ENCODE measurements around the gene DPM3.
"Not testable (repeated sequence)": the region's sequence is repeated elsewhere in the genome, so short reads cannot be mapped to it uniquely, and the experiment has no call there.

The DPM3 gene

GRCh38 chr1:155120253-155120652 is 20.1 kb downstream of the DPM3 start:
- CTCF ChIA-PET = interaction anchor here (1.3 to 1.5 kb wide), 3 partner anchors 14 to 53 kb away, joined by 4 to 6 read pairs (median 5); partner anchors contain the start of gene KRTCAP2
- DNase-seq = no peak
- Histone ChIP-seq H3K4me1 (ENCODE audit: control extremely low read depth in 1 of 4, control insufficient read depth in 4 of 4, insufficient read depth in 4 of 4, low read length in 3 of 4) (no peaks in the 10 kb centered on the region), H3K36me3 (ENCODE audit: control insufficient read depth in 4 of 4, insufficient read depth in 4 of 4, low read length in 3 of 4) (no peaks in the 10 kb centered on the region), H3K9me3 (ENCODE audit: control extremely low read depth in 1 of 5, control insufficient read depth in 4 of 5, insufficient read depth in 2 of 5, low read depth in 1 of 5, low read length in 4 of 5) (no peaks in the 10 kb centered on the region), H3K27ac (ENCODE audit: insufficient read depth in 1 of 2, low read depth in 1 of 2, low read length in 2 of 2, poor library complexity in 1 of 2, severe bottlenecking in 2 of 2) (no peak overlapping the region), H3K4me3 (ENCODE audit: control insufficient read depth in 1 of 7, extremely low read depth in 1 of 7, insufficient read depth in 4 of 7, low read depth in 2 of 7, low read length in 6 of 7) (no peak overlapping the region), H3K27me3 (replicated peaks in 2 of 5; ENCODE audit: control insufficient read depth in 4 of 5, insufficient read depth in 5 of 5, low read length in 4 of 5) (peaks cover 0 to 1% (median 0%) of the 10 kb centered on the region in 5 experiments)
- 80% methylated on average over 1 of the region's 6 CpGs for WGBS (ENCODE audit: insufficient coverage)
- POLR2A ChIA-PET = no interaction called here

- not testable (repeated sequence) for H3K36me3 ChIP-seq (ENCODE audit: control insufficient read depth in 4 of 4, insufficient read depth in 4 of 4, low read length in 3 of 4); H3K27ac ChIP-seq (ENCODE audit: insufficient read depth in 1 of 2, low read depth in 1 of 2, low read length in 2 of 2, poor library complexity in 1 of 2, severe bottlenecking in 2 of 2); H3K27me3 ChIP-seq (replicated peaks in 2 of 5; ENCODE audit: control insufficient read depth in 4 of 5, insufficient read depth in 5 of 5, low read length in 4 of 5); H3K9me3 ChIP-seq (ENCODE audit: control extremely low read depth in 1 of 5, control insufficient read depth in 4 of 5, insufficient read depth in 2 of 5, low read depth in 1 of 5, low read length in 4 of 5); DNase-seq; H3K4me3 ChIP-seq (ENCODE audit: control insufficient read depth in 1 of 7, extremely low read depth in 1 of 7, insufficient read depth in 4 of 7, low read depth in 2 of 7, low read length in 6 of 7); H3K4me1 ChIP-seq (ENCODE audit: control extremely low read depth in 1 of 4, control insufficient read depth in 4 of 4, insufficient read depth in 4 of 4, low read length in 3 of 4)
- ChIA-PET CTCF (interaction anchor here (0.7 to 3.6 kb wide), 5 partner anchors 8 to 50 kb away, joined by 3 to 21 read pairs (median 3); no protein-coding TSS in a partner anchor), POLR2A (interaction anchor here (0.6 kb wide), 1 partner anchor 17 kb away, joined by 3 read pairs; no protein-coding TSS in a partner anchor)
- 100% methylated on average over 4 of the region's 7 CpGs for WGBS (ENCODE audit: insufficient coverage)
These were observed 22.2 kb downstream of the DPM3 start for GRCh38 chr1:155118090-155118489.

GRCh38 chr1:155117610-155118009 is 22.7 kb downstream of the DPM3 start:
- Histone ChIP-seq H3K4me1 (ENCODE audit: control extremely low read depth in 1 of 4, control insufficient read depth in 4 of 4, insufficient read depth in 4 of 4, low read length in 3 of 4) (no peaks in the 10 kb centered on the region), H3K9me3 (ENCODE audit: control extremely low read depth in 1 of 5, control insufficient read depth in 4 of 5, insufficient read depth in 2 of 5, low read depth in 1 of 5, low read length in 4 of 5) (no peaks in the 10 kb centered on the region), H3K27ac (ENCODE audit: insufficient read depth in 1 of 2, low read depth in 1 of 2, low read length in 2 of 2, poor library complexity in 1 of 2, severe bottlenecking in 2 of 2) (no peak overlapping the region), H3K36me3 (ENCODE audit: control insufficient read depth in 4 of 4, insufficient read depth in 4 of 4, low read length in 3 of 4) (no peaks in the 10 kb centered on the region), H3K4me3 (ENCODE audit: control insufficient read depth in 1 of 7, extremely low read depth in 1 of 7, insufficient read depth in 4 of 7, low read depth in 2 of 7, low read length in 6 of 7) (no peak overlapping the region), H3K27me3 (replicated peaks in 2 of 5; ENCODE audit: control insufficient read depth in 4 of 5, insufficient read depth in 5 of 5, low read length in 4 of 5) (no peaks in the 10 kb centered on the region)
- CTCF ChIA-PET = interaction anchor here (0.7 to 3.6 kb wide), 5 partner anchors 9 to 50 kb away, joined by 3 to 21 read pairs (median 3); no protein-coding TSS in a partner anchor
- DNase-seq = no peak
- 84% methylated on average over 3 of the region's 4 CpGs for WGBS (ENCODE audit: insufficient coverage)
- POLR2A ChIA-PET = no interaction called here

DNA sequence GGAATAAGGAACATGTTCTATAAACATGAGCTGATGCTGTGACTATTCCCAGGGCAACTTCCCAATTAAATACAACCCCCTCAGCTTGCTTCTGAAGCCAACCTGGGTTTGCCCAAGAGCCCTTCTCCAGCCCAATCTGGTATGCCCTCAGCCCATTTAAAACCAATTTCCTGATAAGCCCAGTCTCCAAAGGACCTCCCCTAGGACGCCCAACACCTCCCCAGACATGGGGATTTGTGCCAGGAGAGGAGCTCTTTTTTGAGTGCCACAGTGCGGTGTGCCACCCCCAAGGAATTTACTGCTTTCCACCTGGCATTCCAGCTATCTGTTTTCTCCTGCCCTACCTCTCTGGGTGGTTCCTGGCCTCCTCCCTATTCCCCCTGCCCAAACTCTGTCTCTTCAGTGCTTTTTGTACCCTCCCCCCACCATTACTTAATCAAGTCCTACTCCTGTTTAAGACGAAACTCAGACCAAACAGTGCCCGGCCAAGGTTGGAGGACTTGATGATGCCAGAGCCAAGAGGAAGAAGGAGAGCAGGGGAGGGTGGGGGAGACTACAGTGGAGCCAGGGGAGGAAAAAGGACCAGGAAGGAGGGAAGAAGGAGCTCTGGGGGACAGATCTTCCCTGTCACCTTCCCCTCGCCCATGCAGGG is 24.1 kb downstream of the DPM3 start:
- Histone ChIP-seq H3K27me3 (replicated peaks in 2 of 5; ENCODE audit: control insufficient read depth in 4 of 5, insufficient read depth in 5 of 5, low read length in 4 of 5) (no peaks in the 10 kb centered on the region), H3K36me3 (ENCODE audit: control insufficient read depth in 4 of 4, insufficient read depth in 4 of 4, low read length in 3 of 4) (no peaks in the 10 kb centered on the region), H3K4me3 (ENCODE audit: control insufficient read depth in 1 of 7, extremely low read depth in 1 of 7, insufficient read depth in 4 of 7, low read depth in 2 of 7, low read length in 6 of 7) (no peak overlapping the region), H3K27ac (ENCODE audit: insufficient read depth in 1 of 2, low read depth in 1 of 2, low read length in 2 of 2, poor library complexity in 1 of 2, severe bottlenecking in 2 of 2) (no peak overlapping the region), H3K9me3 (ENCODE audit: control extremely low read depth in 1 of 5, control insufficient read depth in 4 of 5, insufficient read depth in 2 of 5, low read depth in 1 of 5, low read length in 4 of 5) (no peaks in the 10 kb centered on the region), H3K4me1 (ENCODE audit: control extremely low read depth in 1 of 4, control insufficient read depth in 4 of 4, insufficient read depth in 4 of 4, low read length in 3 of 4) (peaks cover 0 to 10% (median 4%) of the 10 kb centered on the region in 4 experiments)
- POLR2A ChIA-PET = interaction anchor here (0.8 kb wide), 1 partner anchor 9 kb away, joined by 3 read pairs; no protein-coding TSS in a partner anchor
- CTCF ChIA-PET = interaction anchor here (0.7 to 3.6 kb wide), 10 partner anchors 9 to 56 kb away, joined by 3 to 21 read pairs (median 6); partner anchors contain the start of genes EFNA4, KRTCAP2 and SLC50A1
- WGBS (ENCODE audit: insufficient coverage) = 100% methylated on average over 1 of the region's 5 CpGs
- DNase-seq = no peak

GRCh38 chr1:155113450-155113980 is 26.8 kb downstream of the DPM3 start:
- CTCF ChIA-PET = interaction anchor here (0.9 kb wide), 1 partner anchor 20 kb away, joined by 3 read pairs; no protein-coding TSS in a partner anchor
- DNase-seq = no peak
- Histone ChIP-seq H3K36me3 (ENCODE audit: control insufficient read depth in 4 of 4, insufficient read depth in 4 of 4, low read length in 3 of 4) (no peaks in the 10 kb centered on the region), H3K4me3 (ENCODE audit: control insufficient read depth in 1 of 7, extremely low read depth in 1 of 7, insufficient read depth in 4 of 7, low read depth in 2 of 7, low read length in 6 of 7) (no peak overlapping the region), H3K9me3 (ENCODE audit: control extremely low read depth in 1 of 5, control insufficient read depth in 4 of 5, insufficient read depth in 2 of 5, low read depth in 1 of 5, low read length in 4 of 5) (no peaks in the 10 kb centered on the region), H3K27ac (ENCODE audit: insufficient read depth in 1 of 2, low read depth in 1 of 2, low read length in 2 of 2, poor library complexity in 1 of 2, severe bottlenecking in 2 of 2) (no peak overlapping the region), H3K4me1 (ENCODE audit: control extremely low read depth in 1 of 4, control insufficient read depth in 4 of 4, insufficient read depth in 4 of 4, low read length in 3 of 4) (peaks cover 0 to 18% (median 13%) of the 10 kb centered on the region in 4 experiments), H3K27me3 (replicated peaks in 2 of 5; ENCODE audit: control insufficient read depth in 4 of 5, insufficient read depth in 5 of 5, low read length in 4 of 5) (no peaks in the 10 kb centered on the region)
- 100% methylated on average over 3 of the region's 5 CpGs for WGBS (ENCODE audit: insufficient coverage)
- POLR2A ChIA-PET = no interaction called here

GRCh38 chr1:155110826-155111225 is 29.5 kb downstream of the DPM3 start:
- 11% methylated on average over 6 of the region's 8 CpGs for WGBS (ENCODE audit: insufficient coverage)
- peaks cover 0 to 18% (median 13%) of the 10 kb centered on the region in 4 experiments for H3K4me1 ChIP-seq (ENCODE audit: control extremely low read depth in 1 of 4, control insufficient read depth in 4 of 4, insufficient read depth in 4 of 4, low read length in 3 of 4)
- ChIA-PET CTCF (interaction anchor here (0.8 to 2.0 kb wide), 8 partner anchors 8 to 62 kb away, joined by 3 to 10 read pairs (median 5); partner anchors contain the start of gene KRTCAP2), POLR2A (interaction anchor here (0.9 kb wide), 1 partner anchor 25 kb away, joined by 3 read pairs; the partner anchor contains the start of gene SLC50A1)
- H3K36me3 ChIP-seq (ENCODE audit: control insufficient read depth in 4 of 4, insufficient read depth in 4 of 4, low read length in 3 of 4) = no peaks in the 10 kb centered on the region
- no peak overlapping the region for H3K27ac ChIP-seq (ENCODE audit: insufficient read depth in 1 of 2, low read depth in 1 of 2, low read length in 2 of 2, poor library complexity in 1 of 2, severe bottlenecking in 2 of 2)
- DNase-seq = peak in 2 of 3 donors; percentile 72 to 81
- H3K9me3 ChIP-seq (ENCODE audit: control extremely low read depth in 1 of 5, control insufficient read depth in 4 of 5, insufficient read depth in 2 of 5, low read depth in 1 of 5, low read length in 4 of 5) = no peaks in the 10 kb centered on the region
- no peaks in the 10 kb centered on the region for H3K27me3 ChIP-seq (replicated peaks in 2 of 5; ENCODE audit: control insufficient read depth in 4 of 5, insufficient read depth in 5 of 5, low read length in 4 of 5)
- no peak overlapping the region for H3K4me3 ChIP-seq (ENCODE audit: control insufficient read depth in 1 of 7, extremely low read depth in 1 of 7, insufficient read depth in 4 of 7, low read depth in 2 of 7, low read length in 6 of 7)

DNA sequence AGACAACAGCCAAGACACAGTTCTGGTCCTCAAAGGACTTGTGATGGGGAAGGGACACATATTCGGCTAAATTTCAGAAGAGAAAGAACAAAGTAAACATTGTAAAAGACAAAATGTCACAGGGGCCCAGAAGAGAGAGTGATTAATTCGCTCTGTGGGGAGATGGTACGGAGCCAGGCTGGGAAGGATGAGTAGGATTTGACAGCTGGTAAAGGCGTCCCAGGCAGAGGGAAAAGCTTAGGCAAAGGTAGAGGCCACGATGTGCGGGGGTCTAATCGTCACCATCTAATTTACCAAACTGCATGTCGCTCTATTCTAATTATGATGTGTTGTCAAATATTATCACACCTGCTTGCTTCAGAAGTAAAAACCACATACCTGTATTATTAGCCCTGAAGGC is 29.9 kb downstream of the DPM3 start:
- H3K27me3 ChIP-seq (replicated peaks in 2 of 5; ENCODE audit: control insufficient read depth in 4 of 5, insufficient read depth in 5 of 5, low read length in 4 of 5) = no peaks in the 10 kb centered on the region
- peaks cover 0 to 18% (median 13%) of the 10 kb centered on the region in 4 experiments for H3K4me1 ChIP-seq (ENCODE audit: control extremely low read depth in 1 of 4, control insufficient read depth in 4 of 4, insufficient read depth in 4 of 4, low read length in 3 of 4)
- no peak overlapping the region for H3K27ac ChIP-seq (ENCODE audit: insufficient read depth in 1 of 2, low read depth in 1 of 2, low read length in 2 of 2, poor library complexity in 1 of 2, severe bottlenecking in 2 of 2)
- WGBS (ENCODE audit: insufficient coverage) = 100% methylated on average over 3 of the region's 8 CpGs
- CTCF ChIA-PET = interaction anchor here (0.7 to 2.0 kb wide), 10 partner anchors 8 to 62 kb away, joined by 3 to 10 read pairs (median 4); partner anchors contain the start of gene KRTCAP2
- no peak for DNase-seq
- no peaks in the 10 kb centered on the region for H3K36me3 ChIP-seq (ENCODE audit: control insufficient read depth in 4 of 4, insufficient read depth in 4 of 4, low read length in 3 of 4)
- H3K4me3 ChIP-seq (ENCODE audit: control insufficient read depth in 1 of 7, extremely low read depth in 1 of 7, insufficient read depth in 4 of 7, low read depth in 2 of 7, low read length in 6 of 7) = no peak overlapping the region
- H3K9me3 ChIP-seq (ENCODE audit: control extremely low read depth in 1 of 5, control insufficient read depth in 4 of 5, insufficient read depth in 2 of 5, low read depth in 1 of 5, low read length in 4 of 5) = no peaks in the 10 kb centered on the region
- POLR2A ChIA-PET = no interaction called here

Measured in common myeloid progenitor, CD34-positive (primary cell).